ENCODE results near the gene CST9. TPM values are rescaled to one million over a fixed set of nuclear protein-coding genes. Genes with fewer than 3 reads are reported as not detected.

The CST9 gene
- total and polyA plus RNA-seq, 2 donors (not counting 3 experiments of a cell fraction or from before 2014, with no cell fraction given), result not detected

DNA sequence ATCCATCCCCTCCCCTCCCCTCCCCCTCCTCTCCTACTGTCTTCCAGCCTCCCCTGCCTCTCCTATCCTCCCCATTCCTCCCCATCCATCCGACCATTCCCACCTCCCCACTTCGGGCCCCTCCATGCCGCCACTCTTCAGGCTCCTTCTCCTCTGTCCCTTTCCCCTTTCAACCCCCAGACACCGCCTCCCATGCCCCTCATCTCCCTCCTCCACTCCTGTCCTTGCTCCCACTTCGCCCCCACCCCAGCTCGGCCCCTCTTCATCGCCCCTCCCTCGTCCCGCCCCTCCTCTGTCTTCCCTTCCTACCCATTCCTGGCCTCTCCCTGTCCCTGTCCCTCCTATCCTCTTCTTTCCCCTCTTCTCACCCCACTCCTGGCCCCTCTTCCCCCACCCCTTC lies 32.6 kb upstream of the CST9 start:
- Histone ChIP-seq H3K4me2 (ENCODE audit: insufficient read depth, low read length) (no peak overlapping the region), H3K9me3 (replicated peaks; ENCODE audit: control insufficient read depth, insufficient read depth, low read length) (no peaks in the 10 kb centered on the region), H4K20me1 (replicated peaks; ENCODE audit: control insufficient read depth, extremely low read depth, insufficient read depth, low read length) (no peaks in the 10 kb centered on the region), H3K36me3 (ENCODE audit: control insufficient read depth in 2 of 2, extremely low read depth in 1 of 2, insufficient read depth in 2 of 2, low read length in 2 of 2) (peaks cover 0 to 13% of the 10 kb centered on the region in 2 experiments), H3K27me3 (ENCODE audit: control insufficient read depth in 2 of 2, insufficient read depth in 2 of 2, low read length in 2 of 2) (no peaks in the 10 kb centered on the region), H3K9me1 (replicated peaks; ENCODE audit: control insufficient read depth, extremely low read depth, insufficient read depth, low read length) (no peaks in the 10 kb centered on the region), H3K27ac (ENCODE audit: insufficient read depth, low read depth, low read length) (no peak overlapping the region), H3K4me1 (ENCODE audit: control insufficient read depth, extremely low read depth, insufficient read depth, low read length) (peaks cover 26% of the 10 kb centered on the region), H3K79me2 (ENCODE audit: control insufficient read depth, insufficient read depth, low read length) (peaks cover 30% of the 10 kb centered on the region), H3K4me3 (replicated peaks in 1 of 3; ENCODE audit: insufficient read depth in 1 of 3, low read depth in 1 of 3, low read length in 3 of 3) (no peak overlapping the region), H3K9ac (replicated peaks; ENCODE audit: extremely low read depth, insufficient read depth, low read length) (no peak overlapping the region), H2AFZ (ENCODE audit: low read depth, low read length) (no peak overlapping the region)
- no TSS peak for BruUV-seq (replicated peaks)
- dilution Hi-C loops (cut with MboI; ENCODE audit: extremely low pct_ligation_motif_present, low sequenced_read_pairs) (no loop called here), intact Hi-C loops (cut with micrococcal nuclease) (loop anchor here (5.0 kb wide), 2 partner anchors 54 to 276 kb away; partner anchors contain the start of gene GZF1)
- TF ChIP-seq MAX (IDR thresholded peaks at IDR 0.05; ENCODE audit: insufficient read depth, insufficient read length) (no peak), POLR2AphosphoS5 (IDR thresholded peaks at IDR 0.05; ENCODE audit: insufficient read depth, low read depth, low read length) (no peak), JUN (IDR thresholded peaks at IDR 0.05; ENCODE audit: borderline replicate concordance, insufficient read depth, insufficient read length, low read depth) (no peak), POLR2A (IDR thresholded peaks at IDR 0.05; ENCODE audit: low read depth, low read length) (no peak), MYC (IDR thresholded peaks at IDR 0.05; ENCODE audit: low read depth, low read length) (no peak), EZH2 (IDR thresholded peaks at IDR 0.05; ENCODE audit: borderline replicate concordance, low read depth, low read length, severe bottlenecking) (no peak), FOS (IDR thresholded peaks at IDR 0.05; ENCODE audit: borderline replicate concordance, insufficient read depth, low read length) (no peak), GATA2 (IDR thresholded peaks at IDR 0.05; ENCODE audit: insufficient read depth, insufficient read length, low read depth, low read length) (no peak)
- TF ChIP-seq, protein P1, sequence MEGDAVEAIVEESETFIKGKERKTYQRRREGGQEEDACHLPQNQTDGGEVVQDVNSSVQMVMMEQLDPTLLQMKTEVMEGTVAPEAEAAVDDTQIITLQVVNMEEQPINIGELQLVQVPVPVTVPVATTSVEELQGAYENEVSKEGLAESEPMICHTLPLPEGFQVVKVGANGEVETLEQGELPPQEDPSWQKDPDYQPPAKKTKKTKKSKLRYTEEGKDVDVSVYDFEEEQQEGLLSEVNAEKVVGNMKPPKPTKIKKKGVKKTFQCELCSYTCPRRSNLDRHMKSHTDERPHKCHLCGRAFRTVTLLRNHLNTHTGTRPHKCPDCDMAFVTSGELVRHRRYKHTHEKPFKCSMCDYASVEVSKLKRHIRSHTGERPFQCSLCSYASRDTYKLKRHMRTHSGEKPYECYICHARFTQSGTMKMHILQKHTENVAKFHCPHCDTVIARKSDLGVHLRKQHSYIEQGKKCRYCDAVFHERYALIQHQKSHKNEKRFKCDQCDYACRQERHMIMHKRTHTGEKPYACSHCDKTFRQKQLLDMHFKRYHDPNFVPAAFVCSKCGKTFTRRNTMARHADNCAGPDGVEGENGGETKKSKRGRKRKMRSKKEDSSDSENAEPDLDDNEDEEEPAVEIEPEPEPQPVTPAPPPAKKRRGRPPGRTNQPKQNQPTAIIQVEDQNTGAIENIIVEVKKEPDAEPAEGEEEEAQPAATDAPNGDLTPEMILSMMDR (IDR thresholded peaks at IDR 0.05; ENCODE audit: extremely low read depth in 1 of 2, insufficient read depth in 1 of 2, low read depth in 1 of 2, low read length in 2 of 2), result no peak
- CTCF ChIA-PET, result interaction anchor here (1.4 to 2.1 kb wide), 4 partner anchors 11 to 32 kb away, joined by 3 to 11 read pairs (median 4); partner anchors contain the start of gene CST9
- FAIRE-seq (no peak), DNase-seq (ENCODE audit: low read depth, low spot score) (no peak)
- POLR2A ChIA-PET, result interaction anchor here (0.7 to 1.5 kb wide), 2 partner anchors 9 to 16 kb away, joined by 3 to 5 read pairs; no protein-coding TSS in a partner anchor

All from endothelial cell of umbilical vein (primary cell).